ENCODE data around the gene EDA.

DNA sequence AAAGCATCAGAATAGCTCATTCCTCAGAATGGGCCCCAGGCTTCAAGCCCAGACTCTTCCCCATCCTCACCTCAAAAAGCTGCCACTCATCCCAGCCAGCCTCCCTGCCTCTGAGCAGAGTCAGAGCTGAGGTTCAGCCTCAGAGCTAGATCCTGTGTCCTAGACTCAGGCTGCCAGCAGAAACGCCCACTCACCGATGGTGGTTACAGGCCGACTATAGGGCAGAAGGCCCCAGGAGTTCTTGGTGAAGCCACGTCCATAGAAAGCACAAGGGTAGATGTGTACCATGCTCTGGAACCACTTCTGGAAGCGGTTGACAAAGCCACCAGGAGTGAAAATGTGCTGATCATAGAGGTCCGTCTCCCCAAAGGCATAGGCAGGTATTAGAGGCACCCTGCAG is 426.1 kb downstream of the EDA start:
- TF ChIP-seq, protein P1, sequence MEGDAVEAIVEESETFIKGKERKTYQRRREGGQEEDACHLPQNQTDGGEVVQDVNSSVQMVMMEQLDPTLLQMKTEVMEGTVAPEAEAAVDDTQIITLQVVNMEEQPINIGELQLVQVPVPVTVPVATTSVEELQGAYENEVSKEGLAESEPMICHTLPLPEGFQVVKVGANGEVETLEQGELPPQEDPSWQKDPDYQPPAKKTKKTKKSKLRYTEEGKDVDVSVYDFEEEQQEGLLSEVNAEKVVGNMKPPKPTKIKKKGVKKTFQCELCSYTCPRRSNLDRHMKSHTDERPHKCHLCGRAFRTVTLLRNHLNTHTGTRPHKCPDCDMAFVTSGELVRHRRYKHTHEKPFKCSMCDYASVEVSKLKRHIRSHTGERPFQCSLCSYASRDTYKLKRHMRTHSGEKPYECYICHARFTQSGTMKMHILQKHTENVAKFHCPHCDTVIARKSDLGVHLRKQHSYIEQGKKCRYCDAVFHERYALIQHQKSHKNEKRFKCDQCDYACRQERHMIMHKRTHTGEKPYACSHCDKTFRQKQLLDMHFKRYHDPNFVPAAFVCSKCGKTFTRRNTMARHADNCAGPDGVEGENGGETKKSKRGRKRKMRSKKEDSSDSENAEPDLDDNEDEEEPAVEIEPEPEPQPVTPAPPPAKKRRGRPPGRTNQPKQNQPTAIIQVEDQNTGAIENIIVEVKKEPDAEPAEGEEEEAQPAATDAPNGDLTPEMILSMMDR (IDR thresholded peaks at IDR 0.05; ENCODE audit: low read length), result no peak
- no peak for TF ChIP-seq EZH2phosphoT487 (IDR thresholded peaks at IDR 0.05; ENCODE audit: low read length)
